Measurements from ENCODE around the gene GNG12.

GNG12 gene

GRCh38 chr1:67815303-67816094 is 17.8 kb downstream of the GNG12 start:
- DNase-seq (ENCODE audit: low read depth), result no peak

- DNase-seq (ENCODE audit: low read depth), result no peak
These were observed 19.0 kb downstream of the GNG12 start for GRCh38 chr1:67814121-67814772.

GRCh38 chr1:67812226-67812625 is 21.0 kb downstream of the GNG12 start:
- DNase-seq (ENCODE audit: low read depth), result no peak

GRCh38 chr1:67811781-67812180 is 21.5 kb downstream of the GNG12 start:
- DNase-seq (ENCODE audit: low read depth), result no peak

GRCh38 chr1:67809887-67810286 is 23.4 kb downstream of the GNG12 start:
- DNase-seq (ENCODE audit: low read depth), result no peak

GRCh38 chr1:67807282-67807681 is 26.0 kb downstream of the GNG12 start:
- DNase-seq (ENCODE audit: low read depth), result no peak

GRCh38 chr1:67804710-67805109 is 28.6 kb downstream of the GNG12 start:
- no peak for DNase-seq (ENCODE audit: low read depth)

- DNase-seq (ENCODE audit: low read depth), result no peak
These were observed 29.6 kb downstream of the GNG12 start for GRCh38 chr1:67803380-67804279.

GRCh38 chr1:67802565-67802964 is 30.7 kb downstream of the GNG12 start:
- no peak for DNase-seq (ENCODE audit: low read depth)

- peak; percentile 16 for DNase-seq (ENCODE audit: low read depth)
These were observed 31.4 kb downstream of the GNG12 start for GRCh38 chr1:67801903-67802302.

- DNase-seq (ENCODE audit: low read depth), result no peak
These were observed 37.9 kb downstream of the GNG12 start for GRCh38 chr1:67795179-67795912.

- peak; percentile 70 for DNase-seq (ENCODE audit: low read depth)
These were observed 39.7 kb downstream of the GNG12 start for GRCh38 chr1:67793562-67793961.

- DNase-seq (ENCODE audit: low read depth), result peak; percentile 41
These were observed 40.4 kb downstream of the GNG12 start for GRCh38 chr1:67792741-67793458.

GRCh38 chr1:67792103-67792502 is 41.2 kb downstream of the GNG12 start:
- peak; percentile 90 for DNase-seq (ENCODE audit: low read depth)

- DNase-seq (ENCODE audit: low read depth), result peak; percentile 95
These were observed 41.6 kb downstream of the GNG12 start for GRCh38 chr1:67791686-67792085.

GRCh38 chr1:67791261-67791660 is 42.0 kb downstream of the GNG12 start:
- peak; percentile 46 for DNase-seq (ENCODE audit: low read depth)

GRCh38 chr1:67790201-67790692 is 43.0 kb downstream of the GNG12 start:
- no peak for DNase-seq (ENCODE audit: low read depth)

GRCh38 chr1:67789551-67789950 is 43.7 kb downstream of the GNG12 start:
- no peak for DNase-seq (ENCODE audit: low read depth)

- no peak for DNase-seq (ENCODE audit: low read depth)
These were observed 44.4 kb downstream of the GNG12 start for GRCh38 chr1:67788904-67789303.

- DNase-seq (ENCODE audit: low read depth), result no peak
These were observed 45.0 kb downstream of the GNG12 start for GRCh38 chr1:67788238-67788790.

GRCh38 chr1:67787746-67788145 is 45.5 kb downstream of the GNG12 start:
- DNase-seq (ENCODE audit: low read depth), result peak; percentile 50
